WTC11 (cell line): ENCODE data around the gene MAP4. TPM values are rescaled to one million over a fixed set of nuclear protein-coding genes. Genes with fewer than 3 reads are reported as not detected.

Source experiments
- ATAC-seq: fragments of 200-7000 bp; cut with Tn5 transposase; 2 replicates; pipeline ENCODE4 v1.10.0; 2021; ENCODE audit warnings: mild to moderate bottlenecking, moderate library complexity
- CTCF ChIA-PET: fragments of 300-600 bp; sonication (Branson Sonifier 250); formaldehyde crosslinking; loops from one replicate; lab custom pipeline; 2021; ENCODE audit warnings: antibody characterized with exemption; lab: Charles Lee
- POLR2A ChIA-PET: fragments of 350-600 bp; sonication (Branson Sonifier 250); formaldehyde crosslinking; loops from one replicate; lab custom pipeline; 2021; ENCODE audit warnings: antibody characterized with exemption; lab: Charles Lee
- DNase-seq: peaks from one replicate; pipeline ENCODE4 v3.0.0; 2021; ENCODE audit warnings: low spot score
- H3K27ac Mint-ChIP-seq: 2 replicates; pipeline ENCODE4 v1.8.0; 2021; ENCODE audit warnings: mixed read lengths
- H3K27me3 Mint-ChIP-seq: 2 replicates; pipeline ENCODE4 v1.8.0; 2021; ENCODE audit warnings: low read depth, mild to moderate bottlenecking, moderate library complexity, mixed read lengths
- H3K36me3 Mint-ChIP-seq: 2 replicates; pipeline ENCODE4 v1.8.0; 2021; ENCODE audit warnings: mixed read lengths
- H3K4me1 Mint-ChIP-seq: 2 replicates; pipeline ENCODE4 v1.8.0; 2022; ENCODE audit warnings: mixed read lengths
- H3K4me3 Mint-ChIP-seq: 2 replicates; pipeline ENCODE4 v1.8.0; 2021; ENCODE audit warnings: mild to moderate bottlenecking, moderate library complexity, mixed read lengths
- H3K9me3 Mint-ChIP-seq: 2 replicates; pipeline ENCODE4 v1.8.0; 2021; ENCODE audit warnings: mixed read lengths
- AR ChIP-seq: fragments of 250-450 bp; sonication (Bioruptor Pico); IDR thresholded peaks from 2 replicates; pipeline ENCODE4 v1.9.0; 2021; ENCODE audit warnings: mild to moderate bottlenecking
- CBFB ChIP-seq: sonication (generic); formaldehyde crosslinking; IDR thresholded peaks from 2 replicates; pipeline ENCODE4 v1.8.1; 2022; ENCODE audit warnings: mild to moderate bottlenecking, low read depth, missing genetic modification reagents
- ELF4 ChIP-seq: sonication (generic); formaldehyde crosslinking; IDR thresholded peaks from 2 replicates; pipeline ENCODE4 v1.8.1; 2022; ENCODE audit warnings: low read depth, mild to moderate bottlenecking, moderate library complexity, missing genetic modification reagents
- FOXP4 ChIP-seq: sonication (generic); formaldehyde crosslinking; IDR thresholded peaks from 2 replicates; pipeline ENCODE4 v1.8.0; 2022; ENCODE audit warnings: mild to moderate bottlenecking, missing genetic modification reagents
- IRF1 ChIP-seq: sonication (generic); formaldehyde crosslinking; IDR thresholded peaks from 2 replicates; pipeline ENCODE4 v1.8.0; 2023; ENCODE audit warnings: missing genetic modification reagents
- MLX ChIP-seq: sonication (generic); formaldehyde crosslinking; IDR thresholded peaks from 2 replicates; pipeline ENCODE4 v1.8.1; 2023; ENCODE audit warnings: mild to moderate bottlenecking, missing genetic modification reagents, moderate library complexity
- MXD4 ChIP-seq: fragments of 250-450 bp; sonication (Bioruptor Pico); IDR thresholded peaks from 2 replicates; pipeline ENCODE4 v1.8.0; 2021; ENCODE audit warnings: mild to moderate bottlenecking, moderate library complexity, borderline replicate concordance
- SMAD3 ChIP-seq: sonication (generic); formaldehyde crosslinking; IDR thresholded peaks from 2 replicates; pipeline ENCODE4 v1.8.0; 2022; ENCODE audit warnings: missing genetic modification reagents, mild to moderate bottlenecking, borderline replicate concordance
- ZNF121 ChIP-seq: sonication (generic); formaldehyde crosslinking; IDR thresholded peaks from 2 replicates; pipeline ENCODE4 v1.8.0; 2023; ENCODE audit warnings: missing genetic modification reagents
- ZNF281 ChIP-seq: sonication (generic); formaldehyde crosslinking; IDR thresholded peaks from 2 replicates; pipeline ENCODE4 v1.8.0; 2023; ENCODE audit warnings: mild to moderate bottlenecking, missing genetic modification reagents
- ZNF512 ChIP-seq: sonication (generic); formaldehyde crosslinking; IDR thresholded peaks from 2 replicates; pipeline ENCODE4 v1.8.1; 2022; ENCODE audit warnings: missing genetic modification reagents, borderline replicate concordance
- total RNA-seq: library from RNA; stranded (reverse); gene quantifications from 3 replicates; pipeline ENCODE4 v1.2.3, GENCODE V29; 2021
- TF ChIP-seq, protein P1 (sequence below): sonication (generic); formaldehyde crosslinking; IDR thresholded peaks from 2 replicates; pipeline ENCODE4 v1.8.1; 2023; ENCODE audit warnings: mild to moderate bottlenecking, missing genetic modification reagents
- TF ChIP-seq, protein P2 (sequence below): sonication (generic); formaldehyde crosslinking; IDR thresholded peaks from 2 replicates; pipeline ENCODE4 v1.8.0; 2022; ENCODE audit warnings: mild to moderate bottlenecking, missing genetic modification reagents
- TF ChIP-seq, protein P3 (sequence below): fragments of 250-450 bp; sonication (Bioruptor Pico); IDR thresholded peaks from 2 replicates; pipeline ENCODE4 v1.8.0; 2021; ENCODE audit warnings: mild to moderate bottlenecking
- TF ChIP-seq, protein P4 (sequence below): sonication (generic); formaldehyde crosslinking; IDR thresholded peaks from 2 replicates; pipeline ENCODE4 v1.8.0; 2022; ENCODE audit warnings: mild to moderate bottlenecking, missing genetic modification reagents

The MAP4 gene
- total RNA-seq, 1 experiment from 2014 or later, result 199 TPM

- Mint-ChIP-seq H3K4me1 (peaks cover 50% of the 10 kb centered on the region), H3K4me3 (peak overlapping the region; percentile 32), H3K27ac (peak overlapping the region; percentile 76), H3K27me3 (no peaks in the 10 kb centered on the region), H3K36me3 (peaks cover 20% of the 10 kb centered on the region), H3K9me3 (peaks cover 10% of the 10 kb centered on the region)
- CTCF ChIA-PET, result interaction anchor here (0.7 to 3.2 kb wide), 11 partner anchors 8 to 270 kb away, joined by 3 to 30 read pairs (median 8); no protein-coding TSS in a partner anchor
- DNase-seq (no peak), ATAC-seq (peak; percentile 21; the same call in 1 of the 2 replicates)
- POLR2A ChIA-PET, result interaction anchor here (0.5 to 1.5 kb wide), 3 partner anchors 11 to 199 kb away, joined by 3 to 4 read pairs (median 4); no protein-coding TSS in a partner anchor
- TF ChIP-seq ZNF281 (CRISPR knock-in tag) (no peak), MXD4 (CRISPR knock-in tag) (no peak), SMAD3 (CRISPR knock-in tag) (no peak), AR (no peak), ZNF121 (CRISPR knock-in tag) (0 out of 2 replicates have a peak, but pooled peaks have one; percentile 23)
- TF ChIP-seq, protein P1, sequence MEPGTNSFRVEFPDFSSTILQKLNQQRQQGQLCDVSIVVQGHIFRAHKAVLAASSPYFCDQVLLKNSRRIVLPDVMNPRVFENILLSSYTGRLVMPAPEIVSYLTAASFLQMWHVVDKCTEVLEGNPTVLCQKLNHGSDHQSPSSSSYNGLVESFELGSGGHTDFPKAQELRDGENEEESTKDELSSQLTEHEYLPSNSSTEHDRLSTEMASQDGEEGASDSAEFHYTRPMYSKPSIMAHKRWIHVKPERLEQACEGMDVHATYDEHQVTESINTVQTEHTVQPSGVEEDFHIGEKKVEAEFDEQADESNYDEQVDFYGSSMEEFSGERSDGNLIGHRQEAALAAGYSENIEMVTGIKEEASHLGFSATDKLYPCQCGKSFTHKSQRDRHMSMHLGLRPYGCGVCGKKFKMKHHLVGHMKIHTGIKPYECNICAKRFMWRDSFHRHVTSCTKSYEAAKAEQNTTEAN, result no peak
- TF ChIP-seq, protein P2, sequence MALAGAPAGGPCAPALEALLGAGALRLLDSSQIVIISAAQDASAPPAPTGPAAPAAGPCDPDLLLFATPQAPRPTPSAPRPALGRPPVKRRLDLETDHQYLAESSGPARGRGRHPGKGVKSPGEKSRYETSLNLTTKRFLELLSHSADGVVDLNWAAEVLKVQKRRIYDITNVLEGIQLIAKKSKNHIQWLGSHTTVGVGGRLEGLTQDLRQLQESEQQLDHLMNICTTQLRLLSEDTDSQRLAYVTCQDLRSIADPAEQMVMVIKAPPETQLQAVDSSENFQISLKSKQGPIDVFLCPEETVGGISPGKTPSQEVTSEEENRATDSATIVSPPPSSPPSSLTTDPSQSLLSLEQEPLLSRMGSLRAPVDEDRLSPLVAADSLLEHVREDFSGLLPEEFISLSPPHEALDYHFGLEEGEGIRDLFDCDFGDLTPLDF (CRISPR knock-in tag), result no peak
- TF ChIP-seq, protein P3, sequence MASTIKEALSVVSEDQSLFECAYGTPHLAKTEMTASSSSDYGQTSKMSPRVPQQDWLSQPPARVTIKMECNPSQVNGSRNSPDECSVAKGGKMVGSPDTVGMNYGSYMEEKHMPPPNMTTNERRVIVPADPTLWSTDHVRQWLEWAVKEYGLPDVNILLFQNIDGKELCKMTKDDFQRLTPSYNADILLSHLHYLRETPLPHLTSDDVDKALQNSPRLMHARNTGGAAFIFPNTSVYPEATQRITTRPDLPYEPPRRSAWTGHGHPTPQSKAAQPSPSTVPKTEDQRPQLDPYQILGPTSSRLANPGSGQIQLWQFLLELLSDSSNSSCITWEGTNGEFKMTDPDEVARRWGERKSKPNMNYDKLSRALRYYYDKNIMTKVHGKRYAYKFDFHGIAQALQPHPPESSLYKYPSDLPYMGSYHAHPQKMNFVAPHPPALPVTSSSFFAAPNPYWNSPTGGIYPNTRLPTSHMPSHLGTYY (CRISPR knock-in tag), result no peak
These were observed 125.9 kb downstream of the MAP4 start for GRCh38 chr3:47890126-47890827.

GRCh38 chr3:47888986-47889757, 127.0 kb downstream of the MAP4 start:
- ATAC-seq (no peak), DNase-seq (no peak)
- ChIA-PET POLR2A (interaction anchor here (0.6 kb wide), 2 partner anchors 27 to 457 kb away, joined by 4 to 5 read pairs; no protein-coding TSS in a partner anchor), CTCF (interaction anchor here (2.2 to 3.2 kb wide), 3 partner anchors 52 to 269 kb away, joined by 10 to 30 read pairs (median 15); no protein-coding TSS in a partner anchor)
- peaks cover 10% of the 10 kb centered on the region for H3K9me3 Mint-ChIP-seq
- H3K36me3 Mint-ChIP-seq, result peaks cover 24% of the 10 kb centered on the region
- no peak overlapping the region for H3K4me3 Mint-ChIP-seq
- peaks cover 50% of the 10 kb centered on the region for H3K4me1 Mint-ChIP-seq
- H3K27me3 Mint-ChIP-seq, result no peaks in the 10 kb centered on the region
- H3K27ac Mint-ChIP-seq, result peak overlapping the region; percentile 27; the same call in 1 of the 2 replicates
- no peak for TF ChIP-seq ELF4
- TF ChIP-seq FOXP4 (CRISPR knock-in tag), result no peak
- TF ChIP-seq MLX (CRISPR knock-in tag), result no peak
- no peak for TF ChIP-seq ZNF512 (CRISPR knock-in tag)
- no peak for TF ChIP-seq CBFB (CRISPR knock-in tag)
- TF ChIP-seq, protein P4, sequence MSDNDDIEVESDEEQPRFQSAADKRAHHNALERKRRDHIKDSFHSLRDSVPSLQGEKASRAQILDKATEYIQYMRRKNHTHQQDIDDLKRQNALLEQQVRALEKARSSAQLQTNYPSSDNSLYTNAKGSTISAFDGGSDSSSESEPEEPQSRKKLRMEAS (CRISPR knock-in tag), result no peak
- no peak for TF ChIP-seq IRF1
